Neural cell (in vitro differentiated cells): ENCODE measurements around the gene MCOLN1.

Experiments used
- EP300 ChIP-seq: fragments of 450-650 bp; conservative IDR thresholded peaks from 2 replicates; pipeline ENCODE4 v1.6.1; 2014; ENCODE audit warnings: antibody characterized with exemption, mild to moderate bottlenecking, moderate library complexity; ENCODE audit not compliant: poor library complexity, severe bottlenecking
- EZH2 ChIP-seq: fragments of 200-600, 300-800 bp; shearing (Covaris generic), sonication (generic); IDR thresholded peaks from 2 replicates; pipeline ENCODE4 v1.6.1; 2014; ENCODE audit warnings: antibody characterized with exemption, low read length, borderline replicate concordance, mild to moderate bottlenecking; ENCODE audit not compliant: insufficient read depth, poor library complexity, severe bottlenecking
- POLR2AphosphoS5 ChIP-seq: IDR thresholded peaks from 2 replicates; pipeline ENCODE4 v1.6.1; 2012
- SMC3 ChIP-seq: fragments of 450-650 bp; conservative IDR thresholded peaks from 2 replicates; pipeline ENCODE4 v1.6.1; 2014; ENCODE audit warnings: antibody characterized with exemption, mild to moderate bottlenecking, moderate library complexity; ENCODE audit not compliant: poor library complexity
- TAF1 ChIP-seq: IDR thresholded peaks from 2 replicates; pipeline ENCODE4 v1.6.1; 2012; ENCODE audit warnings: low read depth
- TF ChIP-seq, protein P1 (sequence below): fragments of 450-650 bp; IDR thresholded peaks from 2 replicates; pipeline ENCODE4 v1.5.1; 2014; ENCODE audit warnings: antibody characterized with exemption, mild to moderate bottlenecking, moderate library complexity; ENCODE audit not compliant: poor library complexity, severe bottlenecking
- TF ChIP-seq, protein P2 (sequence below): IDR thresholded peaks from 2 replicates; pipeline ENCODE4 v1.6.1; 2012; ENCODE audit warnings: borderline replicate concordance

DNA sequence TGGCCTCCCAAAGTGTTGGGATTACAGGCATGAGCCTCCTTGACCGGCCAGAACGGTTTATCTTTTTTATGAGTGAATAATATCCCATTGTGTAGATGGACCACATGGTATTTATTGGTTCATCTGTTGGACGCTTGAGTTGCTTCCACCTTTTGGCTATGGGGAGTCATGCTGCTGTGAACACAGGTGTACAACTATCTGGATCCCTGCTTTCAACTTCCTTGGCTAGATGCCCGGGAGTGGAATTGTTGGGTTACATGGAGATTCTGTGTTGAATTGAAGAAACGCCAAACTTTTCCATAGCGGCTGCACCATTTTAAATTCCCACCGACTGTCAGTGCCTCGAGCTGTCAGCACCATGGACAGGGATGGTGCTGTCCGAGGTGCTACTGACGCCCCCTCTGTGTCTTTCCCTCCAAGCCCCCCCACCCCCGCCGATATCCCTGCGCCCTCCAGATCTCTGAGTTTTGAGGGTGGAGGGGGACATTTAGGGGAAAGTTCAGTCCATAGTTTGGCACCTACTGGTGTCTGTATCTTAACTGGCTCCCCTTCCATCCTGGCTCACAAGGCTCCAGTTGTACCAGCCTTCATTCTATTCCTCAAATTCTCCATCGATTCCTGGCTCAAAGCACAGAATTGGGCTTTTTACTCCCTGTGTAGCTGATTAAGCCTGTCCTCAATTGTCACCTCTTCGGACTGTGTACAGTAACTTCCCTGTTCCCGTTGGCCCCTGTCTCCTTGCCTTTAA lies 40.4 kb downstream of the MCOLN1 start:
- TF ChIP-seq, protein P1, sequence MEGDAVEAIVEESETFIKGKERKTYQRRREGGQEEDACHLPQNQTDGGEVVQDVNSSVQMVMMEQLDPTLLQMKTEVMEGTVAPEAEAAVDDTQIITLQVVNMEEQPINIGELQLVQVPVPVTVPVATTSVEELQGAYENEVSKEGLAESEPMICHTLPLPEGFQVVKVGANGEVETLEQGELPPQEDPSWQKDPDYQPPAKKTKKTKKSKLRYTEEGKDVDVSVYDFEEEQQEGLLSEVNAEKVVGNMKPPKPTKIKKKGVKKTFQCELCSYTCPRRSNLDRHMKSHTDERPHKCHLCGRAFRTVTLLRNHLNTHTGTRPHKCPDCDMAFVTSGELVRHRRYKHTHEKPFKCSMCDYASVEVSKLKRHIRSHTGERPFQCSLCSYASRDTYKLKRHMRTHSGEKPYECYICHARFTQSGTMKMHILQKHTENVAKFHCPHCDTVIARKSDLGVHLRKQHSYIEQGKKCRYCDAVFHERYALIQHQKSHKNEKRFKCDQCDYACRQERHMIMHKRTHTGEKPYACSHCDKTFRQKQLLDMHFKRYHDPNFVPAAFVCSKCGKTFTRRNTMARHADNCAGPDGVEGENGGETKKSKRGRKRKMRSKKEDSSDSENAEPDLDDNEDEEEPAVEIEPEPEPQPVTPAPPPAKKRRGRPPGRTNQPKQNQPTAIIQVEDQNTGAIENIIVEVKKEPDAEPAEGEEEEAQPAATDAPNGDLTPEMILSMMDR: no peak
- TF ChIP-seq, protein P2, sequence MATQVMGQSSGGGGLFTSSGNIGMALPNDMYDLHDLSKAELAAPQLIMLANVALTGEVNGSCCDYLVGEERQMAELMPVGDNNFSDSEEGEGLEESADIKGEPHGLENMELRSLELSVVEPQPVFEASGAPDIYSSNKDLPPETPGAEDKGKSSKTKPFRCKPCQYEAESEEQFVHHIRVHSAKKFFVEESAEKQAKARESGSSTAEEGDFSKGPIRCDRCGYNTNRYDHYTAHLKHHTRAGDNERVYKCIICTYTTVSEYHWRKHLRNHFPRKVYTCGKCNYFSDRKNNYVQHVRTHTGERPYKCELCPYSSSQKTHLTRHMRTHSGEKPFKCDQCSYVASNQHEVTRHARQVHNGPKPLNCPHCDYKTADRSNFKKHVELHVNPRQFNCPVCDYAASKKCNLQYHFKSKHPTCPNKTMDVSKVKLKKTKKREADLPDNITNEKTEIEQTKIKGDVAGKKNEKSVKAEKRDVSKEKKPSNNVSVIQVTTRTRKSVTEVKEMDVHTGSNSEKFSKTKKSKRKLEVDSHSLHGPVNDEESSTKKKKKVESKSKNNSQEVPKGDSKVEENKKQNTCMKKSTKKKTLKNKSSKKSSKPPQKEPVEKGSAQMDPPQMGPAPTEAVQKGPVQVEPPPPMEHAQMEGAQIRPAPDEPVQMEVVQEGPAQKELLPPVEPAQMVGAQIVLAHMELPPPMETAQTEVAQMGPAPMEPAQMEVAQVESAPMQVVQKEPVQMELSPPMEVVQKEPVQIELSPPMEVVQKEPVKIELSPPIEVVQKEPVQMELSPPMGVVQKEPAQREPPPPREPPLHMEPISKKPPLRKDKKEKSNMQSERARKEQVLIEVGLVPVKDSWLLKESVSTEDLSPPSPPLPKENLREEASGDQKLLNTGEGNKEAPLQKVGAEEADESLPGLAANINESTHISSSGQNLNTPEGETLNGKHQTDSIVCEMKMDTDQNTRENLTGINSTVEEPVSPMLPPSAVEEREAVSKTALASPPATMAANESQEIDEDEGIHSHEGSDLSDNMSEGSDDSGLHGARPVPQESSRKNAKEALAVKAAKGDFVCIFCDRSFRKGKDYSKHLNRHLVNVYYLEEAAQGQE: no peak
- TF ChIP-seq TAF1 (no peak), EZH2 (no peak), EP300 (no peak), POLR2AphosphoS5 (no peak), SMC3 (no peak)
